H9 (cell line): ENCODE data around the gene TXNDC5. TPM values are rescaled to one million over a fixed set of nuclear protein-coding genes. Genes with fewer than 3 reads are reported as not detected.

Experiments
- DNase-seq: peaks from one replicate; pipeline ENCODE4 v3.0.0-alpha.2; 2017
- H2AFZ ChIP-seq: one replicate; pipeline ENCODE4 v1.6.1; 2013; ENCODE audit warnings: mild to moderate bottlenecking, low read length, control low read depth, moderate library complexity
- H2AK5ac ChIP-seq: 2 replicates; pipeline ENCODE4 v1.6.1; 2013; ENCODE audit warnings: low read length, control low read depth, mixed read lengths; ENCODE audit not compliant: insufficient read length
- H2BK120ac ChIP-seq: one replicate; pipeline ENCODE4 v1.6.1; 2013; ENCODE audit warnings: low read depth, mild to moderate bottlenecking, low read length, control low read depth, inconsistent platforms; ENCODE audit not compliant: poor library complexity, severe bottlenecking
- H2BK12ac ChIP-seq: 2 replicates; pipeline ENCODE4 v1.6.1; 2013; ENCODE audit warnings: low read length, control low read depth, mixed read lengths, low read depth; ENCODE audit not compliant: insufficient read length
- H2BK15ac ChIP-seq: 2 replicates; pipeline ENCODE4 v1.6.1; 2013; ENCODE audit warnings: low read depth, low read length, control low read depth
- H2BK20ac ChIP-seq: one replicate; pipeline ENCODE4 v1.6.1; 2013; ENCODE audit warnings: low read depth, mild to moderate bottlenecking, low read length, control low read depth, inconsistent platforms; ENCODE audit not compliant: poor library complexity, severe bottlenecking
- H2BK5ac ChIP-seq: 2 replicates; pipeline ENCODE4 v1.6.1; 2013; ENCODE audit warnings: low read length, control low read depth, mixed read lengths; ENCODE audit not compliant: insufficient read length
- H3K14ac ChIP-seq: 2 replicates; pipeline ENCODE4 v1.6.1; 2013; ENCODE audit warnings: low read length, control low read depth; ENCODE audit not compliant: insufficient read depth
- H3K18ac ChIP-seq: 2 replicates; pipeline ENCODE4 v1.6.1; 2013; ENCODE audit warnings: low read depth, mild to moderate bottlenecking, mixed read lengths, low read length, control low read depth; ENCODE audit not compliant: insufficient read length
- H3K23ac ChIP-seq: 2 replicates; pipeline ENCODE4 v1.6.1; 2013; ENCODE audit warnings: low read length, control low read depth, mixed read lengths, low read depth; ENCODE audit not compliant: insufficient read length
- H3K23me2 ChIP-seq: 2 replicates; pipeline ENCODE4 v1.6.1; 2013; ENCODE audit warnings: low read depth, mild to moderate bottlenecking, mixed read lengths, low read length, control low read depth; ENCODE audit not compliant: insufficient read length, poor library complexity, severe bottlenecking
- H3K27ac ChIP-seq: 2 replicates; pipeline ENCODE4 v1.5.1; 2013; ENCODE audit warnings: low read length, control low read depth, mixed read lengths, low read depth; ENCODE audit not compliant: insufficient read length
- H3K27me3 ChIP-seq: 2 replicates; pipeline ENCODE4 v1.6.1; 2013; ENCODE audit warnings: low read length, control low read depth, inconsistent platforms; ENCODE audit not compliant: insufficient read depth
- H3K4ac ChIP-seq: 2 replicates; pipeline ENCODE4 v1.6.1; 2013; ENCODE audit warnings: low read depth, mild to moderate bottlenecking, control low read depth, inconsistent platforms, low read length, moderate library complexity
- H3K4me1 ChIP-seq: 2 replicates; pipeline ENCODE4 v1.6.1; 2013; ENCODE audit warnings: low read length, control low read depth, inconsistent platforms; ENCODE audit not compliant: insufficient read depth
- H3K4me2 ChIP-seq: 2 replicates; pipeline ENCODE4 v1.6.1; 2013; ENCODE audit warnings: low read length, control low read depth, mixed read lengths; ENCODE audit not compliant: insufficient read length, insufficient read depth
- H3K56ac ChIP-seq: 2 replicates; pipeline ENCODE4 v1.6.1; 2013; ENCODE audit warnings: low read depth, mild to moderate bottlenecking, mixed read lengths, low read length, control low read depth; ENCODE audit not compliant: insufficient read length
- H3K79me1 ChIP-seq: 2 replicates; pipeline ENCODE4 v1.6.1; 2013; ENCODE audit warnings: low read depth, mild to moderate bottlenecking, moderate library complexity, low read length, control low read depth, inconsistent platforms; ENCODE audit not compliant: insufficient read depth, poor library complexity, severe bottlenecking
- H3K79me2 ChIP-seq: 2 replicates; pipeline ENCODE4 v1.6.1; 2013; ENCODE audit warnings: low read length, control low read depth, inconsistent platforms; ENCODE audit not compliant: insufficient read depth
- H3K9ac ChIP-seq: 2 replicates; pipeline ENCODE4 v1.6.1; 2013; ENCODE audit warnings: low read length, control low read depth, mixed read lengths; ENCODE audit not compliant: insufficient read length; ENCODE audit errors: extremely low read depth
- H3K9me3 ChIP-seq: one replicate; pipeline ENCODE4 v1.6.1; 2013; ENCODE audit warnings: low read depth, low read length, inconsistent platforms; ENCODE audit not compliant: control insufficient read depth
- H3T11ph ChIP-seq: one replicate; pipeline ENCODE4 v1.6.1; 2013; ENCODE audit warnings: mild to moderate bottlenecking, low read length, control low read depth, inconsistent platforms
- H4K20me1 ChIP-seq: one replicate; pipeline ENCODE4 v1.6.1; 2013; ENCODE audit not compliant: control insufficient read depth, insufficient read length, insufficient read depth
- H4K5ac ChIP-seq: 2 replicates; pipeline ENCODE4 v1.6.1; 2013; ENCODE audit warnings: low read depth, mild to moderate bottlenecking, mixed read lengths, low read length, control low read depth; ENCODE audit not compliant: insufficient read length
- H4K8ac ChIP-seq: replicated peaks from 2 replicates; pipeline ENCODE4 v1.6.1; 2013; ENCODE audit warnings: low read length, control low read depth, mixed read lengths, low read depth; ENCODE audit not compliant: insufficient read length
- H4K91ac ChIP-seq: 2 replicates; pipeline ENCODE4 v1.6.1; 2013; ENCODE audit warnings: low read depth, mild to moderate bottlenecking, moderate library complexity, mixed read lengths, low read length, control low read depth; ENCODE audit not compliant: insufficient read length
- H3K27ac Mint-ChIP-seq, 3 experiments: 2 replicates in 2 of 3; 3 replicates in 1 of 3; pipeline ENCODE4 v1.8.0; 2020 to 2021; ENCODE audit warnings: mixed read lengths in 3 of 3, mild to moderate bottlenecking in 1 of 3, moderate library complexity in 1 of 3
- H3K27me3 Mint-ChIP-seq: 2 replicates; pipeline ENCODE4 v1.8.0; 2021; ENCODE audit warnings: low read depth, mild to moderate bottlenecking, moderate library complexity, mixed read lengths
- H3K36me3 Mint-ChIP-seq, 3 experiments: 2 replicates in 2 of 3; 3 replicates in 1 of 3; pipeline ENCODE4 v1.8.0; 2020 to 2021; ENCODE audit warnings: low read depth in 3 of 3, mixed read lengths in 3 of 3; ENCODE audit not compliant: insufficient read depth in 1 of 3
- H3K4me1 Mint-ChIP-seq, 2 experiments: 2 replicates each; pipeline ENCODE4 v1.8.0; 2020; ENCODE audit warnings: mixed read lengths in 2 of 2
- H3K4me3 Mint-ChIP-seq, 2 experiments: 2 replicates in 1 of 2; 3 replicates in 1 of 2; pipeline ENCODE4 v1.8.0; 2020 to 2021; ENCODE audit warnings: mild to moderate bottlenecking in 2 of 2, mixed read lengths in 2 of 2, moderate library complexity in 1 of 2
- H3K9me3 Mint-ChIP-seq, 2 experiments: 2 replicates in 1 of 2; 3 replicates in 1 of 2; pipeline ENCODE4 v1.8.0; 2020; ENCODE audit warnings: mild to moderate bottlenecking in 2 of 2, mixed read lengths in 2 of 2, moderate library complexity in 1 of 2
- CTCF ChIP-seq: fragments of 200-600 bp; sonication (generic); conservative IDR thresholded peaks from 3 replicates; pipeline ENCODE4 v1.8.0; 2021; ENCODE audit warnings: antibody characterized with exemption, mild to moderate bottlenecking
- WGBS: extraction: QIAGEN DNeasy Blood & Tissue Kit; methylation state at CpG from one replicate; pipeline ENCODE4 v1.1.7; 2013; ENCODE audit warnings: missing lambda C conversion rate, low lambda C conversion rate, mixed read lengths; ENCODE audit not compliant: insufficient read length; ENCODE audit errors: extremely low coverage; 5-methylcytosine and 5-hydroxymethylcytosine counted together
- total RNA-seq: library from RNA; stranded (reverse); gene quantifications from 2 replicates; pipeline ENCODE4 v1.2.1, GENCODE V29; 2021

TXNDC5 gene
- total RNA-seq, 1 experiment from 2014 or later: 130 TPM

GRCh38 chr6:7959453-7959852, 48.9 kb upstream of the TXNDC5 start:
- Histone ChIP-seq H3K23ac (no peak overlapping the region), H3K18ac (no peak overlapping the region), H2BK120ac (no peak overlapping the region), H3T11ph (no peak overlapping the region), H3K9me3 (no peaks in the 10 kb centered on the region), H3K9ac (no peak overlapping the region), H3K14ac (no peak overlapping the region), H2BK5ac (no peak overlapping the region), H3K4me2 (no peak overlapping the region), H3K23me2 (no peaks in the 10 kb centered on the region), H3K56ac (no peak overlapping the region), H4K5ac (no peak overlapping the region), H4K8ac (no peak overlapping the region), H2BK20ac (no peak overlapping the region), H4K91ac (no peak overlapping the region), H2BK12ac (no peak overlapping the region), H4K20me1 (no peaks in the 10 kb centered on the region), H2BK15ac (no peak overlapping the region), H2AFZ (no peak overlapping the region), H3K79me1 (no peaks in the 10 kb centered on the region), H3K4ac (no peak overlapping the region), H3K27me3 (no peaks in the 10 kb centered on the region), H3K79me2 (no peaks in the 10 kb centered on the region), H3K4me1 (no peaks in the 10 kb centered on the region), H3K27ac (no peak overlapping the region), H2AK5ac (no peak overlapping the region)
- no CpG with 5 or more reads among the region's 4 CpGs for WGBS
- no peak for TF ChIP-seq CTCF
- Mint-ChIP-seq H3K27ac (no peak overlapping the region), H3K36me3 (no peaks in the 10 kb centered on the region), H3K27me3 (no peaks in the 10 kb centered on the region), H3K4me1 (no peaks in the 10 kb centered on the region), H3K9me3 (peaks cover 0 to 3% of the 10 kb centered on the region in 2 experiments; a peak in 4 of 5 replicates), H3K4me3 (no peak overlapping the region)
- DNase-seq: no peak
